H1 (cell line): Measurements from ENCODE around the gene SLC15A1. TPM values are rescaled to one million over a fixed set of nuclear protein-coding genes. Genes with fewer than 3 reads are reported as not detected.

Source experiments
- BCL11A ChIP-seq, 2 experiments: IDR thresholded peaks; one replicate each; pipeline ENCODE4 v1.6.1; 2011; ENCODE audit warnings: low read depth in 2 of 2, low read length in 2 of 2, mild to moderate bottlenecking in 2 of 2
- MAX ChIP-seq: IDR thresholded peaks from 2 replicates; pipeline ENCODE4 v1.6.1; 2012; ENCODE audit warnings: inconsistent platforms
- SAP30 ChIP-seq: fragments of 300-600 bp; sonication (generic); IDR thresholded peaks from 2 replicates; pipeline ENCODE4 v1.7.1; 2012; ENCODE audit warnings: low read length, moderate library complexity, mild to moderate bottlenecking, inconsistent platforms; ENCODE audit not compliant: insufficient read depth, insufficient replicate concordance
- USF2 ChIP-seq: IDR thresholded peaks from 2 replicates; pipeline ENCODE4 v1.6.1; 2011; ENCODE audit warnings: low read length, improper control_type of control experiment
- polyA plus RNA-seq, 7 experiments: library from polyadenylated mRNA; depleted of rRNA in 3 of 7; stranded (reverse) in 5 of 7; unstranded in 2 of 7; fragments of >200 nt in 5 of 7; fragments of 200-250 nt in 2 of 7; gene quantifications; 1 replicate in 5 of 7; 2 replicates in 1 of 7; 4 replicates in 1 of 7; pipeline versions ENCODE4 v1.2.1 to v1.2.3, GENCODE V29; 2011 to 2013; ENCODE audit warnings: missing spikeins in 2 of 7, mixed read lengths in 2 of 7
- total RNA-seq: library from RNA; stranded (reverse); fragmentation: NEBNext Ultra II Directional; extraction: Animal tissue kit (Norgen Biotek cat#: 25700); gene quantifications from 2 replicates; pipeline ENCODE4 v1.2.1, GENCODE V29; 2021

Gene SLC15A1
- total and polyA plus RNA-seq, 2 of the 8 experiments (the other 6 are each of a cell fraction or from before 2014, with no cell fraction given), result 1.3 to 2.4 TPM

- TF ChIP-seq BCL11A (IDR thresholded peaks at IDR 0.05; ENCODE audit: low read depth in 2 of 2, low read length in 2 of 2), result no peak
- no peak for TF ChIP-seq SAP30
- no peak for TF ChIP-seq MAX
- TF ChIP-seq USF2, result no peak
- TF ChIP-seq, all 59 proteins: peak for 0
These were observed 71.4 kb downstream of the SLC15A1 start (continued) for GRCh38 chr13:98681049-98681448.
